Measurements from ENCODE around the gene BTG4. TPM values are rescaled to one million over a fixed set of nuclear protein-coding genes. Genes with fewer than 3 reads are reported as not detected.

The BTG4 gene
- total RNA-seq, 1 donor from 2014 or later: not detected

GRCh38 chr11:111523343-111523742 lies 11.2 kb upstream of the BTG4 start:
- Mint-ChIP-seq H3K27me3 (peaks cover 25% of the 10 kb centered on the region), H3K36me3 (ENCODE audit: low read depth) (no peaks in the 10 kb centered on the region), H3K4me3 (no peak overlapping the region), H3K9me3 (no peaks in the 10 kb centered on the region), H3K27ac (no peak overlapping the region), H3K4me1 (peaks cover 2% of the 10 kb centered on the region)
- no peak for DNase-seq
- no peak for TF ChIP-seq CTCF (IDR thresholded peaks at IDR 0.05)
- no peak for ATAC-seq (ENCODE audit: low read depth)
- ChIA-PET CTCF (no interaction called here), POLR2A (no interaction called here)
- intact Hi-C loops (cut with micrococcal nuclease): no loop called here

GRCh38 chr11:111522426-111522825 lies 10.2 kb upstream of the BTG4 start:
- DNase-seq: no peak
- ChIA-PET CTCF (no interaction called here), POLR2A (no interaction called here)
- no peaks in the 10 kb centered on the region for H3K9me3 Mint-ChIP-seq
- H3K36me3 Mint-ChIP-seq (ENCODE audit: low read depth): no peaks in the 10 kb centered on the region
- H3K27ac Mint-ChIP-seq: no peak overlapping the region
- TF ChIP-seq CTCF (IDR thresholded peaks at IDR 0.05): no peak
- ATAC-seq (ENCODE audit: low read depth): no peak
- intact Hi-C loops (cut with micrococcal nuclease): no loop called here
- peaks cover 2% of the 10 kb centered on the region for H3K4me1 Mint-ChIP-seq
- peaks cover 25% of the 10 kb centered on the region for H3K27me3 Mint-ChIP-seq
- no peak overlapping the region for H3K4me3 Mint-ChIP-seq

- DNase-seq (no peak), ATAC-seq (ENCODE audit: low read depth) (no peak)
- ChIA-PET POLR2A (no interaction called here), CTCF (no interaction called here)
- intact Hi-C loops (cut with micrococcal nuclease): no loop called here
- no peaks in the 10 kb centered on the region for H3K9me3 Mint-ChIP-seq
- H3K4me1 Mint-ChIP-seq: no peaks in the 10 kb centered on the region
- no peaks in the 10 kb centered on the region for H3K36me3 Mint-ChIP-seq (ENCODE audit: low read depth)
- no peak overlapping the region for H3K4me3 Mint-ChIP-seq
- H3K27ac Mint-ChIP-seq: no peak overlapping the region
- TF ChIP-seq CTCF (IDR thresholded peaks at IDR 0.05): no peak
- H3K27me3 Mint-ChIP-seq: peaks cover 19% of the 10 kb centered on the region
These were observed 8.9 kb upstream of the BTG4 start for GRCh38 chr11:111521135-111521534.

GRCh38 chr11:111520560-111520959 lies 8.4 kb upstream of the BTG4 start:
- H3K4me1 Mint-ChIP-seq: no peaks in the 10 kb centered on the region
- POLR2A ChIA-PET: no interaction called here
- TF ChIP-seq CTCF (IDR thresholded peaks at IDR 0.05): no peak

GRCh38 chr11:111518668-111519067 lies 6.5 kb upstream of the BTG4 start:
- Mint-ChIP-seq H3K27ac (no peak overlapping the region), H3K4me1 (peaks cover 7% of the 10 kb centered on the region), H3K9me3 (no peaks in the 10 kb centered on the region), H3K4me3 (no peak overlapping the region), H3K36me3 (ENCODE audit: low read depth) (no peaks in the 10 kb centered on the region), H3K27me3 (peaks cover 22% of the 10 kb centered on the region)
- intact Hi-C loops (cut with micrococcal nuclease): no loop called here
- TF ChIP-seq CTCF (IDR thresholded peaks at IDR 0.05): no peak
- no peak for DNase-seq
- POLR2A ChIA-PET: no interaction called here
- CTCF ChIA-PET: interaction anchor here (1.6 kb wide), 1 partner anchor 45 kb away, joined by 3 read pairs; no protein-coding TSS in a partner anchor
- no peak for ATAC-seq (ENCODE audit: low read depth)

More at GRCh38 chr11:111520560-111520959, 8.4 kb upstream of the BTG4 start:
- no peaks in the 10 kb centered on the region for H3K36me3 Mint-ChIP-seq (ENCODE audit: low read depth)
- H3K27ac Mint-ChIP-seq: no peak overlapping the region
- no peak overlapping the region for H3K4me3 Mint-ChIP-seq
- no peak for ATAC-seq (ENCODE audit: low read depth)
- H3K27me3 Mint-ChIP-seq: peaks cover 18% of the 10 kb centered on the region
- CTCF ChIA-PET: no interaction called here
- no peaks in the 10 kb centered on the region for H3K9me3 Mint-ChIP-seq
- intact Hi-C loops (cut with micrococcal nuclease): no loop called here
- no peak for DNase-seq

Measured in activated B cell treated with CpG ODN at 0.5 μM for 24 hours (primary cell).